Measurements from ENCODE around the gene CHIT1. TPM values are rescaled to one million over a fixed set of nuclear protein-coding genes. Genes with fewer than 3 reads are reported as not detected.

CHIT1 gene
- total and polyA plus RNA-seq, 2 of the 8 experiments (the other 6 are each of a cell fraction or from before 2014, with no cell fraction given), result not detected

GRCh38 chr1:203168991-203169390 is 60.5 kb downstream of the CHIT1 start (continued):
- TF ChIP-seq CHD7 (IDR thresholded peaks at IDR 0.05; ENCODE audit: insufficient replicate concordance, low read length) (no peak), TBP (IDR thresholded peaks at IDR 0.05; ENCODE audit: low read depth, low read length) (no peak), PHF8 (conservative IDR thresholded peaks at IDR 0.05; ENCODE audit: low read depth, low read length) (no peak), BRCA1 (IDR thresholded peaks at IDR 0.05; ENCODE audit: low read depth, low read length) (no peak), SIRT6 (IDR thresholded peaks at IDR 0.05; ENCODE audit: low read length) (no peak), RFX5 (IDR thresholded peaks at IDR 0.05; ENCODE audit: borderline replicate concordance, low read depth, low read length) (no peak)

Data from H1 (cell line).